Kidney epithelial cell (primary cell): ENCODE results near the gene ATP6V1G1. TPM values are rescaled to one million over a fixed set of nuclear protein-coding genes. Genes with fewer than 3 reads are reported as not detected.

Experiments
- DNase-seq: peaks from one replicate; pipeline ENCODE4 v3.0.0-alpha.2; 2010; ENCODE audit warnings: low read depth
- H3K27me3 ChIP-seq: 2 replicates; pipeline ENCODE4 v1.6.0; 2011; ENCODE audit warnings: low read length; ENCODE audit not compliant: control insufficient read depth, insufficient read depth
- H3K36me3 ChIP-seq: 2 replicates; pipeline ENCODE4 v1.5.1; 2011; ENCODE audit warnings: low read length; ENCODE audit not compliant: control insufficient read depth, insufficient read depth
- H3K4me3 ChIP-seq: 2 replicates; pipeline ENCODE4 v1.5.1; 2011; ENCODE audit warnings: low read depth, mild to moderate bottlenecking, control low read depth, low read length
- total RNA-seq: library from RNA; depleted of rRNA; stranded (reverse); fragments of >200 nt; gene quantifications from 2 replicates; pipeline ENCODE4 v1.2.3, GENCODE V29; 2015
- TF ChIP-seq, protein P1 (sequence below): IDR thresholded peaks from 2 replicates; pipeline ENCODE4 v1.5.1; 2011; ENCODE audit warnings: mild to moderate bottlenecking, moderate library complexity, low read length, control low read depth, inconsistent platforms; ENCODE audit not compliant: insufficient read depth, poor library complexity, severe bottlenecking

The ATP6V1G1 gene
- total RNA-seq, 1 donor from 2014 or later = 392 TPM

DNA sequence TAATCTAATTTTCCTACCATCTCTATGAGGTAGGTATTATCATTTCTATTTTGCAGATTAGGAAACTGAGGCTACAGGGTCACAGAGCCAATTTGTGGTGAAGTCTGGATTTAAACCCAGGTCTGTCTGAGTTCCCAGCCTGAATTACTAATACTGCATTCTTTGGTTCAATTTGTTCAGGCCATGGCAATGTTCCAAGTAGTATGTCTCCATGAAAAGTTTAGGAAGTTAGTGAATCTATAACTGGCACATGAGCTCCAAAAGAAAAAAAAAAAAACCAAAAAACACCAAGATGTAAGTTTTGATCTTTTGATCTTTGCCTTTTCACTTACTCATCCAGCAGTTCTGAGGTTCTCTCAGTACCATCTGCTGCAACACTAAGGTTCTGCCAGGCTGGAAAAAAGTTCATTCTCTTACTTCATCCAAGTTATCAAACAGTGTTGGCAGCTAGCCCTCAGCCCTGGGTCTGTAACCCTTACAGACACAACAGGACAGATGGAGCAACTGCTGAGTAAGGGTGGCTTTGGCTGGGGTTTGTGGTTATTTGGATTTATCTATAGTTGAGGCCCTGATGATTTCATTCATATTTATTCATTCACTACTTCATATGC, 19.1 kb downstream of the ATP6V1G1 start:
- Histone ChIP-seq H3K27me3 (no peaks in the 10 kb centered on the region), H3K4me3 (no peak overlapping the region), H3K36me3 (no peaks in the 10 kb centered on the region)
- TF ChIP-seq, protein P1, sequence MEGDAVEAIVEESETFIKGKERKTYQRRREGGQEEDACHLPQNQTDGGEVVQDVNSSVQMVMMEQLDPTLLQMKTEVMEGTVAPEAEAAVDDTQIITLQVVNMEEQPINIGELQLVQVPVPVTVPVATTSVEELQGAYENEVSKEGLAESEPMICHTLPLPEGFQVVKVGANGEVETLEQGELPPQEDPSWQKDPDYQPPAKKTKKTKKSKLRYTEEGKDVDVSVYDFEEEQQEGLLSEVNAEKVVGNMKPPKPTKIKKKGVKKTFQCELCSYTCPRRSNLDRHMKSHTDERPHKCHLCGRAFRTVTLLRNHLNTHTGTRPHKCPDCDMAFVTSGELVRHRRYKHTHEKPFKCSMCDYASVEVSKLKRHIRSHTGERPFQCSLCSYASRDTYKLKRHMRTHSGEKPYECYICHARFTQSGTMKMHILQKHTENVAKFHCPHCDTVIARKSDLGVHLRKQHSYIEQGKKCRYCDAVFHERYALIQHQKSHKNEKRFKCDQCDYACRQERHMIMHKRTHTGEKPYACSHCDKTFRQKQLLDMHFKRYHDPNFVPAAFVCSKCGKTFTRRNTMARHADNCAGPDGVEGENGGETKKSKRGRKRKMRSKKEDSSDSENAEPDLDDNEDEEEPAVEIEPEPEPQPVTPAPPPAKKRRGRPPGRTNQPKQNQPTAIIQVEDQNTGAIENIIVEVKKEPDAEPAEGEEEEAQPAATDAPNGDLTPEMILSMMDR = no peak
- DNase-seq = no peak

DNA sequence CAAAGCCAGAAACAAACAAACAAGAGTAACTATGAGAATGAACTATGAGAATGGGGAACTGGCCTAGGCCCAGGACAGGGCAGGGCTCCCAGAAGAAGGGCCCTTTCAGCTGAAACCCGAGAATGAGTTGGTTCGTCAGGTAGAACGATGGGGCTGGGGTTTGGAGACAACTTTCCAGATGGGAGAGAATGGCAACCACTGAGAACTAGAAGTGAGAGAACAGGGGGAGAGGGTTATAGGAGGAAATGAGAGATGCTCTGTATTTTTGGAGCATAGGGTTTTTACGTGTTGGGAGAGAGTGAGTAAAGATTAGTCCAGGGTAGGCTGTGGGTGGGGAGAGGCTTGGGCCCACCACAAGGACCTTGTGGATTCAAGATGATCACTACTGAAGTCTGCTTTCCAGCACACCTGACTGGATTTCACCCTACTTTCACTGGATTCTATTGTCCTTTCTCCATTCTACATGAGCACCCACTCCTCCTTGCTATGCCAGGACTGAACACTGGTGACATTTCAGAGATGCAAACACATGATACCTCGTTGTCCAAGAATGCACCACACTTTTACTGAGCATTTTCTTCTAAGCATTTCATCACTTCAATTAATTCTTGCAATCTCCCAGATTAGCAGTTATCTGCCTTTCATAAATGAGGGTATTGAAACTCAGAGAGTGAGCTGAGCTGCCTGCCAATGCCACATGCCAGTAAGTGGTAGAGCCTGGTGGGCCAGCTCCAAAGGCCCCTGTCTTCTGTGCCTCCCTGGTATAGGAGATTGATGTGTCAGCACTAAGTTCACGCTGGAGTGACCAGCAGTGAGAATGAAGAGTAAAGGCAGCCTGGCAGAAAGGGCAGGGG, 20.3 kb downstream of the ATP6V1G1 start:
- no peaks in the 10 kb centered on the region for H3K36me3 ChIP-seq
- DNase-seq = no peak
- no peaks in the 10 kb centered on the region for H3K27me3 ChIP-seq
- no peak overlapping the region for H3K4me3 ChIP-seq
- TF ChIP-seq, protein P1 = no peak

DNA sequence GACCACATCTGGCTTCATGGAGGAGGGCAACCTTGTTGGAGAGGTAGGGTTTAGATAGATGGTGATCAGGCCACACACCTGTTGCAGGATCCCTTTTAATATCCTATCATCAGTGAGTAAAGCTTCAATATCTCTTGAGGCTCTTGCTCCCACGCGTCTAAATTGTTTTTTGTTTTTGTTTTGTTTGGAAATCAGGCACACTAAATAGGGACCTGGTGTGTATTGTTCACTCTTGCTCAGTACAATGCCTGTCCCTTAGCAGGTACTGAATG, 20.9 kb downstream of the ATP6V1G1 start:
- TF ChIP-seq, protein P1 = no peak
- Histone ChIP-seq H3K27me3 (no peaks in the 10 kb centered on the region), H3K36me3 (no peaks in the 10 kb centered on the region), H3K4me3 (no peak overlapping the region)
- no peak for DNase-seq

DNA sequence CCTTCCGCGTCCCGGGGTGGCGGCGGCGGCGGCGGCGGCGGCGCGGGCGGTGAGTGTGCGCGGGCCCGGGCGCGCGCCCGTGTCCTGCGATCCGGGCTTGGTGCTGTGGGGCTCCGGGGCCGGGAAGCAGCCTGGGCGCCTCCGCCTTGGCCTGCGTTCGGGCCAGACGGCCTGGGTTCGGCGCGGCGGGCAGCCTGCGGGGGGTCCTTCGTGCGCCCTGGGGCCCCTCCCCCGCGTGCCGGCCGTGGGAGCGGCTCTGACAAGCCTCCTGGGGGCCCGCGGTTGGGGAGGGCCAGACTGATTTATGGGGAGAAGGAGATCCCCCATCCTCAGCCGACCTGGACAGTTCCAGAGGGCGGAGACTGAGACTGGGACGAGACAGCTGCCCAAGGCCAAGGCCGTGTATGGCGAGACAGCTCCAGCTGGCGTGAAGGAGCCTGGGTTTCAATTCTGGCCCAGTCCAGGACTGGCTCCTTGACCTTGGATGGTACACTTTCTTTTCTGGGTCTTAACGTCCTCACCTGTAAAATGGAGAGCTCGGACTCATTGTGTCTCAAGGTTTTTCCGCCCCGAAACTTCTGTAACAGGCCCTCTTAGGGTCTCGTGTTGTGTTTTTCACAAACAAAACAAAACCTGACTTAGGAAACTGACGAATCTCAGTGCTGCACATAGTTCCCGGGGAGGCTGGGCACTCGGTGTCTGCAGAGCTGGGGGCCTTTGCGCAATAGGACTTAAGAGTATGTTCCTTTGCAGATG, 24.1 kb downstream of the ATP6V1G1 start:
- H3K4me3 ChIP-seq = peak overlapping the region; percentile 38
- no peaks in the 10 kb centered on the region for H3K27me3 ChIP-seq
- H3K36me3 ChIP-seq = no peaks in the 10 kb centered on the region
- DNase-seq = no peak
- TF ChIP-seq, protein P1 = no peak

DNA sequence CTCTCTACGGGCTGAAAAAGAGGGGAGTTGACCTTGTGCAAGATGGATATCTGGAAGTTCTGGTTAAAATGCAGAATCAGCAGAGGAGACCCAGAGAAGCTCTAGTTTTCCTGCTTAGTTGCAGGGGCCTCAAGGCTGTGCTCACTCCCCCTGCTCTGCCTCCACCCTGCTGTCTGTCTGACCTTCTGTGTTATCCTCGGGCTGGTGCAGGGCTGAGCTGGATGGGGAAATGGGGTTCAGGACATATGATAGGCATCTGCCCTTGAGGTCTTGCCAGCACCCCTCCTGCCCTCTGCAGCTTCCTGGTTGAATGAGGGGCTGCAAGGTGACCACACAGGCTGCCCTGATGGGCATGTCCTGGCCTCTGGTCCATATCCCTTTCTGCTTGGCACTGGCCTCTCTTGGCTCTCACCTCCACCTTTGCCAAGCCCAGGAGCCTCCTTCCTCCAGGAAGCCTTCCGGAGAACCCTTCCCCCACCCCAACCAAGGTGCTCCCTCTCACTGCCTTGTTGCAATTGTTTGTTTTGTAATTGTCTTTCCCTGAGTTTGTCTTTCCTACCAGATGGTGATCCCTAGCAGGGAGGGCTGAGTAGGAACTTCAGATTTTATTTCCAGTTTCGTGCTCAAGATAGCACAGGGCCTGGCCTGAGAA, 24.8 kb downstream of the ATP6V1G1 start:
- Histone ChIP-seq H3K4me3 (peak overlapping the region; percentile 38), H3K36me3 (no peaks in the 10 kb centered on the region), H3K27me3 (no peaks in the 10 kb centered on the region)
- TF ChIP-seq, protein P1 = no peak
- DNase-seq = no peak
